ENCODE measurements around the gene ACVR1B.

DNA sequence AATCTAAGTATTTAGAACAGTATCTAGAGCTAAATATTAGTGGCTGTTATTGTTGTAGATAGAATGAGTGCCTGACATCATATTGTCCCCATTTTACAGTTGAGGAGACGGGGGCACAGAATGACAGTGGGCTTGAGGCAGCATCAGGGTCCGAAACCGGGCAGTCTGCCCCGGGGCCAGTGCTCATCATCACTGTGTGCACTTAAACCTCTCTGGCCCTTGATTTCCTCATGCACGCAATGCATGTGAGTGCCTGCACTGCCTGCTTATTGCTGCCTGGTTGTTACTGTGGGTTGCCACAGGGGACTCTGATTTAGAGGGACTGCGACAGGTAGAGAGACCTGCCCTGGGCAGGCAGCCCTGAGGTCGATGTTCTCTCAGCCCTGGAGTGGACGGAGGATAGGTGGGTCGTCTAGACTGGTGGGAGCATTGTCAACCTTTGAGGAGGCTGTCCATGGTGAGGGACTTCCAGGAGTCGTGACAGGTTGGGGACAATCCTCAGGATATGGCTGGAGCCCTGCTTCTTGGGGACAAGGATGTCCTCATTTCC lies 34.4 kb upstream of the ACVR1B start:
- TF ChIP-seq, protein P1, sequence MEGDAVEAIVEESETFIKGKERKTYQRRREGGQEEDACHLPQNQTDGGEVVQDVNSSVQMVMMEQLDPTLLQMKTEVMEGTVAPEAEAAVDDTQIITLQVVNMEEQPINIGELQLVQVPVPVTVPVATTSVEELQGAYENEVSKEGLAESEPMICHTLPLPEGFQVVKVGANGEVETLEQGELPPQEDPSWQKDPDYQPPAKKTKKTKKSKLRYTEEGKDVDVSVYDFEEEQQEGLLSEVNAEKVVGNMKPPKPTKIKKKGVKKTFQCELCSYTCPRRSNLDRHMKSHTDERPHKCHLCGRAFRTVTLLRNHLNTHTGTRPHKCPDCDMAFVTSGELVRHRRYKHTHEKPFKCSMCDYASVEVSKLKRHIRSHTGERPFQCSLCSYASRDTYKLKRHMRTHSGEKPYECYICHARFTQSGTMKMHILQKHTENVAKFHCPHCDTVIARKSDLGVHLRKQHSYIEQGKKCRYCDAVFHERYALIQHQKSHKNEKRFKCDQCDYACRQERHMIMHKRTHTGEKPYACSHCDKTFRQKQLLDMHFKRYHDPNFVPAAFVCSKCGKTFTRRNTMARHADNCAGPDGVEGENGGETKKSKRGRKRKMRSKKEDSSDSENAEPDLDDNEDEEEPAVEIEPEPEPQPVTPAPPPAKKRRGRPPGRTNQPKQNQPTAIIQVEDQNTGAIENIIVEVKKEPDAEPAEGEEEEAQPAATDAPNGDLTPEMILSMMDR (IDR thresholded peaks at IDR 0.05): no peak
- TF ChIP-seq POLR2A (IDR thresholded peaks at IDR 0.05): no peak

Measured in heart left ventricle (tissue), 13 donors.